ENCODE measurements around the gene FIBCD1. TPM values are rescaled to one million over a fixed set of nuclear protein-coding genes. Genes with fewer than 3 reads are reported as not detected.

The FIBCD1 gene
- total RNA-seq, 1 experiment from 2014 or later = 5.3 TPM

DNA sequence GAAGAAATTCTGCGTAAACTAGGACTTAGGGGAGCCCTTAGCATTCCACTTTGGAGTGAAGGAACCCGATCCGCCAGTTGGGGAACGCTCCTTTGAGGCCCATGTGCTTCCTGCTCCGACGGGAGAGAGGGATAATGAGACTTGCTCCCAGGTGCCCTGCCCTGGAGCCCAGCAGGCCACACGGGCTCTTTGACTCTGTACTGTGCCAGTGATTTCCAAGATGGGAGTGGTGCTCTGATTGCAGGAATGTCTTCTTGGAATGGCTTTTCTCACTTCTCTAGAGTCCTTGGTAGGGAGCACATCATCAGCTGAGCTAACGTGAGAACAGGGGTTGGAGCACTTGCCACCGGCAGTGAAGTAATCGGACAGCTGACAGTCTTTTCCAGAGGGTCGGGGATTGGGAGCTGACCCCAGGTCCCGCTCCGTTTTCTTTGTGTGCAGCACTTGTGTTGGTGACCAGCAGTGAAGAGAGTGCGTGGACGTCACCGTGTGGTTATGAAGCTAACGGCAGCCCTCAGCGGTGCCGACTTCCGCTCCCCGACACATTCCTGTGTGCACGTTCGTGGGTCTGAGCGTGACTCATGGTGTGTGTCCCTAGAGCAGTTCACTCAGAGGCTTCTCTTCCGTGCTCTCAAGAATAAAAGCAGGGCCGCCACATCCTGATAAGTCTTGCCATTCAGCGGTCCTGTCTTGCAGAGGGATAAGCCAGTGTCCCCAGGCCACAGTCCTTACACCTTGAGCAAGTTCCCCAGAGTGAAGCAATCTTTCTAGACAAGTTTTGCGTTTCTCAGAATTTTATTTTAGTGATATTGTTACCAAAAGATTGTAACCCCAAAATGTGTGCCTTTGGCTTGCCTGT, 78.4 kb downstream of the FIBCD1 start:
- peak; percentile 96 for DNase-seq (ENCODE audit: low spot score)

GRCh38 chr9:130858739-130859705, 80.0 kb downstream of the FIBCD1 start:
- DNase-seq (ENCODE audit: low spot score) = no peak

DNA sequence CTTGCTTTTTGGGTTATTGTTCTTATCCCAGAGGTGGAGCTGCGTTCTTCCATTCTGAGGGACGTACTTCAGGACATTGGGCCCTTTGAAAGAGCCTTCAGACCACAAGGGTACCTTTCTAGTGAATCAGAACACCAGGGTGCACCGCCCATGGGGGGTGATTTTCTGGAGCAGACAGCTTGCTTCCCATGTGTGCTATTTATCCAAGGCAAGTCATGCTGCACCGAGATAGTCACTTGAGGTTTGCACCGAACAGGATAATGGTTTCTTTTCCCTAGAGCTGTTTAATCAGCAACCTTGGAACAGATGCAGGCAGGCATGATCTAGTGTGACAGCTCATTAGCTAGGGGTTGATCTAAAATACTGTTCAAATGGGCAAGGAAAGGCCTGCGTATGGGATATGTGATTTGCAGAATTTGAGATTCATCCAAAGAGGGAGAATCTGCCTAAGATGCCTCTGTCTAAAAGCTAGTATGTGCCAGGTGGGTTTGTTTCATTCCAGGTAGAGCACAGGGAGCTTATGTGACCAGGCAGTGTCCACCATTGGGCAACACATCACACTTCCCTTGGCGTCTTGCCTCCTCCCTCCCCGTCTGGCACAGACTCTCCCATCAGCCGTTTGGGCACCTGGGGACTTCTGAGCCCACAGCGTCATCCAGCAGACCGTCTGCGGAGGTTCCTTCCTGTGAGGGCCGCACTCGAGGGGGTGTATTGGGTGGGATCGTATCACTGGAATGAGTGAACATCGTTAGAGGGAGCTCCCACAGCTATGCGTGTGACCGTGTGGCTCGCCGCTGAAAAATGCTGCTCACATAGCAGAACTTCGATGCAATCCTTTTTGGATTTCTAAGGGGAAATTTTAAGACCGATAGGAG, 80.9 kb downstream of the FIBCD1 start:
- DNase-seq (ENCODE audit: low spot score) = peak; percentile 51

DNA sequence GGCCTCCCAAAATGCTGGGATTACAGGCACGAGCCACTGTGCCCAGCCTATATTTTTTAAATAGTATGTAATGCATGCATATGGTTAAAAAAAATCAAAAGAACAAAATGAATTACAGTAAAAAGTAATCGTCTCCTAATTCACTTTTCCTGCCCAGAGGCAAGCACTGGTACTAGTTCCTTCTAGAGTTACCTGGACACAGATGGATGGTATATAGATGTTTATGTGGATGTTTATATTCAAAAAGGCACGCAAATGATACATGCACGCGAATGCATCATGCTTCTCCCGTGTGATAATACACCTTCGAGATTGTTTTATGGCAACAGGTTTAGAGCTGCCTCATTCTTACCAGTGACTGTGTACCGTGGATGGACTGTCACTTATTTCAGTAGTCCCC, 82.6 kb downstream of the FIBCD1 start:
- no peak for DNase-seq (ENCODE audit: low spot score)

DNA sequence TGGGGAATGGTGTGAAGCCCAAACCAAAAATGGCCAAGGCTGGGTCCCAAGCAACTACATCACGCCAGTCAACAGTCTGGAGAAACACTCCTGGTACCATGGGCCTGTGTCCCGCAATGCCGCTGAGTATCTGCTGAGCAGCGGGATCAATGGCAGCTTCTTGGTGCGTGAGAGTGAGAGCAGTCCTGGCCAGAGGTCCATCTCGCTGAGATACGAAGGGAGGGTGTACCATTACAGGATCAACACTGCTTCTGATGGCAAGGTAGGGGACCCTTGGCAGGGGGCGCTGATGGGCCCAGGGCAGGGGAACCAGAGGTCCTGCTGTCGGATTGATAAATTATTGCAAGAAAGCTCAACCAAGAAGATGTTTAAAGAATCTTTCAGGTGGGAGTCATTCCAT, 84.2 kb downstream of the FIBCD1 start:
- no peak for DNase-seq (ENCODE audit: low spot score)

DNA sequence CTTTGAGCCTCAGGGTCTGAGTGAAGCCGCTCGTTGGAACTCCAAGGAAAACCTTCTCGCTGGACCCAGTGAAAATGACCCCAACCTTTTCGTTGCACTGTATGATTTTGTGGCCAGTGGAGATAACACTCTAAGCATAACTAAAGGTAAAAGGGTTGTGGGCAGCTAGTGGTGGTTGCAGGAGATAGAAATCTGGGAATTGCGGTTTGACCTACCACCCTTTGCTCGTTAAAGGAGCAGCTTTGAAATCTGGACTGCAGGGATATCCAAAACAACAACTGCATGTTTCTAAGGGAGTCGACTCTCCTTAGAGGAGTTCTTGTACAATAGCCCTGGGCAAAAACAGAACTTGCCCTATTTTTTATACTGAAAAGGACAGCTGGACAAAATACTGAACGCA, 85.0 kb downstream of the FIBCD1 start:
- no peak for DNase-seq (ENCODE audit: low spot score)

GRCh38 chr9:130852801-130853200, 86.2 kb downstream of the FIBCD1 start:
- DNase-seq (ENCODE audit: low spot score) = no peak

Other genes with a start within 250 kb of the FIBCD1 start
- gene EXOSC2, start 245.5 kb downstream of the FIBCD1 start, total RNA-seq (2014; rRNA removed; shearing (Covaris generic)) = 51.5 and 63.6 TPM in 2 replicates
- 18.5 and 20.0 TPM in 2 replicates for gene ABL1, start 104.0 kb downstream of the FIBCD1 start, total RNA-seq (2014; rRNA removed; shearing (Covaris generic))
- gene QRFP, start 42.4 kb downstream of the FIBCD1 start, total RNA-seq (2014; rRNA removed; shearing (Covaris generic)) = not detected in 2 replicates
- gene LAMC3, start 69.9 kb upstream of the FIBCD1 start, total RNA-seq (2014; rRNA removed; shearing (Covaris generic)) = 0.49 and 0.60 TPM in 2 replicates
- 3.3 TPM in 2 replicates for gene AIF1L, start 157.3 kb upstream of the FIBCD1 start, total RNA-seq (2014; rRNA removed; shearing (Covaris generic))
- 10.5 and 15.6 TPM in 2 replicates for gene NUP214, start 186.3 kb upstream of the FIBCD1 start, total RNA-seq (2014; rRNA removed; shearing (Covaris generic))

All from H4 (cell line).